GM12873 (cell line): ENCODE measurements around the gene SECTM1.

Source experiments
- CTCF ChIP-seq: IDR thresholded peaks from 2 replicates; pipeline ENCODE4 v1.5.1; 2012; ENCODE audit warnings: low read depth, mild to moderate bottlenecking, moderate library complexity, low read length, control low read depth; ENCODE audit not compliant: insufficient read depth; ENCODE audit errors: missing control alignments

The SECTM1 gene

GRCh38 chr17:82350182-82351030 is 16.8 kb upstream of the SECTM1 start:
- TF ChIP-seq CTCF: peak; percentile 54

DNA sequence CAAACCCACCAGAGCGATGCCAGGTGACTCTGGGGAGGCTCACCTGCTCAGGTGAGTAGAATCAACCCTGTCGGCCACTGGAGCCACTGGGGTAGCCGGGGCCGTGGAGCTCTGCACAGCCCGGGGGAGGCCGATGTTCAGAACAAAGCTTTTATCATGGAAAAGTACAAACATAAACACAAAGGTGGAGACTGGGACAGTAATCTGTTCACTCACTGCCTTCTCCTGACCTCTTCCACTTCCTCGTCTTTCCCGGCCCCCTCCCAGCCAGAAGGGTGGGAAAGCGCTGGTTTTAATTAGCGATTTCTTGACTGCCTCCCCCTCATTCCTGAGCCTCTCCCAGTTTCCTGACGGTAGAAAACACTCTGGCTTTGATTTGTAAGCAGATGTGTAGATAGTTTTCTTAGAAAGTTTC is 15.7 kb upstream of the SECTM1 start:
- no peak for TF ChIP-seq CTCF

DNA sequence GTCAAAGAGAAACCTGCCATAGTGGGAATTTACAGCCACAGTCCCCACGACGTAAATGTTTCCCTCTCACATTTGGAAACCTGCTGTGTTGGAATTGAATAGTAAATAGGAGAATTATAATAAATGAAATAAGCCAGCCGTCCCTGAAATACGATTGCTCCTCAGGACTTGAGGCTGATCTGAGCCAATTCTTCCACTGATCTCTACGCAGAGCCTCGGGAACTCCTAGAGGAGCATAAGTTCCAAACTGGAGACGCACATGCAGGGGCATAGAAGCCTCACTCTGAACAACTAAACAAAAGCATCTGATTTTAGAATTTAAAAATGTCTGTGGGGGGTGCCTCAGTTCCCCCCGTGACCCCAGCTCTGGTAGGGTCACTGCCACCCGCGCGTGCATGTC is 15.3 kb upstream of the SECTM1 start:
- no peak for TF ChIP-seq CTCF

- no peak for TF ChIP-seq CTCF
These were observed 14.9 kb upstream of the SECTM1 start for GRCh38 chr17:82348434-82348833.

- no peak for TF ChIP-seq CTCF
These were observed 13.1 kb upstream of the SECTM1 start for GRCh38 chr17:82346342-82347300.

GRCh38 chr17:82345151-82345976 is 11.8 kb upstream of the SECTM1 start:
- TF ChIP-seq CTCF: no peak
